ENCODE data around the gene CLK3. TPM values are rescaled to one million over a fixed set of nuclear protein-coding genes. Genes with fewer than 3 reads are reported as not detected.

Gene CLK3
- total and polyA plus RNA-seq, 2 donors (not counting 1 experiment from before 2014, with no cell fraction given), result 176 to 350 TPM

DNA sequence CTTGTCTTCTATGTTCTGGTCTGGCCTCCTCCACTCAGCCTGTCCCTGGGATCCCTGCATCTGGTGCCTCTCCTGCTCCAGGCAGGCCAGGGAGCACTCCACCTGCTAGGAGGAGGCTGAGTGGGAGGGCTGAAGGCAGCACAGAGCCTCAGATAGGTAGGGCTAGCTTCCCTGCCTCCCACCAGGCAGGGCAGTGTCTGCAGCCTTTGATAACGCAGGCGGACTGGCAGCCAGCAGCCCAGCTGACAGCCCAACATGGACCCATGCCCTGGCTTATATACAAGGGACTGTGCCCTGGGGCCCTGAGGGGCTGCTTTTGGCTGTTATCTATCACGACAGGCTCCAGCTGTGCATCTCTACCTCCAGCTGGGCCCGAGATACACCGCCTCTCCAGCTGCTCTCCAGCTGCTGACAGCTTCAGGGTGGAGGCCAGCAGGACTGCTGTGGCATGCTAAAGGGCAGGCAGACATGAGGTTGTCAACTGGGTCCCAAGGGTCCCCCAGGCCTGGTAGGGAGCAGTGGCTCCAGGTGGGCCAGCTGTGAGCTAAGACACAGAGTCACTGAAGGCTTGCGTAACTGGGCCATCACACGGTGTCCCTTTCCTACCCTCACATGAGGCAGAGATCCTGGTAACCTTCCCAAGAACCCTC, 5.2 kb upstream of the CLK3 start:
- Histone ChIP-seq H3K27ac (ENCODE audit: low read length in 2 of 2) (no peak overlapping the region), H3K27me3 (replicated peaks in 1 of 4; ENCODE audit: control extremely low read depth in 1 of 4, control insufficient read depth in 3 of 4, insufficient read depth in 4 of 4, low read length in 3 of 4) (no peaks in the 10 kb centered on the region), H3K4me3 (ENCODE audit: control extremely low read depth in 1 of 5, extremely low read depth in 1 of 5, insufficient read depth in 1 of 5, low read depth in 2 of 5, low read length in 4 of 5) (no peak overlapping the region), H3K79me2 (ENCODE audit: control insufficient read depth, insufficient read depth, low read length) (peaks cover 5% of the 10 kb centered on the region), H3K36me3 (replicated peaks in 1 of 2; ENCODE audit: control extremely low read depth in 1 of 2, control insufficient read depth in 1 of 2, extremely low read depth in 1 of 2, insufficient read depth in 2 of 2, low read length in 1 of 2) (no peaks in the 10 kb centered on the region), H3K4me2 (replicated peaks; ENCODE audit: low read depth, low read length, poor library complexity, severe bottlenecking) (no peak overlapping the region), H3K9me3 (ENCODE audit: control extremely low read depth in 1 of 3, control insufficient read depth in 2 of 3, insufficient read depth in 1 of 3, low read length in 2 of 3) (no peaks in the 10 kb centered on the region), H3K9ac (ENCODE audit: low read length) (no peak overlapping the region), H2AFZ (ENCODE audit: insufficient read depth, low read depth, low read length, poor library complexity, severe bottlenecking) (no peak overlapping the region), H3K4me1 (ENCODE audit: control insufficient read depth in 2 of 2, insufficient read depth in 2 of 2, low read length in 2 of 2) (peaks cover 4 to 12% of the 10 kb centered on the region in 2 donors), H4K20me1 (ENCODE audit: control insufficient read depth, insufficient read depth, low read length, poor library complexity, severe bottlenecking) (no peaks in the 10 kb centered on the region)
- ATAC-seq (ENCODE audit: low read depth) (no peak), DNase-seq (no peak)
- 88% methylated on average over 7 of the region's 7 CpGs for WGBS (ENCODE audit: insufficient coverage)
- intact Hi-C loops (cut with micrococcal nuclease), result no loop called here
- H3K27ac Mint-ChIP-seq, result no peak overlapping the region
- CTCF ChIA-PET, result interaction anchor here (17.8 kb wide), 1 partner anchor 23 kb away, joined by 371 read pairs; no protein-coding TSS in a partner anchor
- no peaks in the 10 kb centered on the region for H3K27me3 Mint-ChIP-seq
- no peak for TF ChIP-seq EZH2 (IDR thresholded peaks at IDR 0.05; ENCODE audit: borderline replicate concordance, insufficient read depth, low read depth, low read length, poor library complexity, severe bottlenecking)
- TF ChIP-seq, protein P1, sequence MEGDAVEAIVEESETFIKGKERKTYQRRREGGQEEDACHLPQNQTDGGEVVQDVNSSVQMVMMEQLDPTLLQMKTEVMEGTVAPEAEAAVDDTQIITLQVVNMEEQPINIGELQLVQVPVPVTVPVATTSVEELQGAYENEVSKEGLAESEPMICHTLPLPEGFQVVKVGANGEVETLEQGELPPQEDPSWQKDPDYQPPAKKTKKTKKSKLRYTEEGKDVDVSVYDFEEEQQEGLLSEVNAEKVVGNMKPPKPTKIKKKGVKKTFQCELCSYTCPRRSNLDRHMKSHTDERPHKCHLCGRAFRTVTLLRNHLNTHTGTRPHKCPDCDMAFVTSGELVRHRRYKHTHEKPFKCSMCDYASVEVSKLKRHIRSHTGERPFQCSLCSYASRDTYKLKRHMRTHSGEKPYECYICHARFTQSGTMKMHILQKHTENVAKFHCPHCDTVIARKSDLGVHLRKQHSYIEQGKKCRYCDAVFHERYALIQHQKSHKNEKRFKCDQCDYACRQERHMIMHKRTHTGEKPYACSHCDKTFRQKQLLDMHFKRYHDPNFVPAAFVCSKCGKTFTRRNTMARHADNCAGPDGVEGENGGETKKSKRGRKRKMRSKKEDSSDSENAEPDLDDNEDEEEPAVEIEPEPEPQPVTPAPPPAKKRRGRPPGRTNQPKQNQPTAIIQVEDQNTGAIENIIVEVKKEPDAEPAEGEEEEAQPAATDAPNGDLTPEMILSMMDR (IDR thresholded peaks at IDR 0.05), result no peak
- peaks cover 8% of the 10 kb centered on the region for H3K4me1 Mint-ChIP-seq
- H3K4me3 Mint-ChIP-seq, result no peak overlapping the region
- POLR2A ChIA-PET, result no interaction called here
- no peaks in the 10 kb centered on the region for H3K9me3 Mint-ChIP-seq (ENCODE audit: insufficient read depth)

DNA sequence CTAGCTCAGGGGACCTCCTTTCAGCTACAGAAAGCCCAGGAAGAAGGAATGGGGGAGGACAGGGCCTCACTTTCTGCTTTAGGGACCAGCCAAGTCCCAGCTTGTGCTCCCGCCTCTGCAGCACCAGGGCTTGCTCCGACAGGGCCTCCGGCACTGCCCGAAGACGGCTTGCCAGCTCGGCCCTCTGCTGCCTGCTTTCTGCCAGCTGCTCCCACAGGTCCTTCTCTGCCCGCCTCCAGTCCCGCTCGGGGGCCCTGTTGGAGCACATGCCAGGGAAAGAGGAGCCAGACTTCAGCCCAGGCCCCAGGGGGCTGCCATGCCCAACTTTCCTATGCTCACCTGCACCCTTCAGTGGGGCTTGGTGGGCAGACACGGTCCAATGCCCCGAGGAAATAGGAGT, 4.3 kb upstream of the CLK3 start:
- POLR2A ChIA-PET, result interaction anchor here (1.1 to 1.8 kb wide), 2 partner anchors 65 to 70 kb away, joined by 4 read pairs; partner anchors contain the start of gene ARID3B
- 93% methylated on average over 11 of the region's 11 CpGs for WGBS (ENCODE audit: insufficient coverage)
- H4K20me1 ChIP-seq (ENCODE audit: control insufficient read depth, insufficient read depth, low read length, poor library complexity, severe bottlenecking), result peaks cover 6% of the 10 kb centered on the region

More for the DNA sequence above, 4.3 kb upstream of the CLK3 start:
- peaks cover 4 to 16% of the 10 kb centered on the region in 2 donors for H3K4me1 ChIP-seq (ENCODE audit: control insufficient read depth in 2 of 2, insufficient read depth in 2 of 2, low read length in 2 of 2)
- no peak overlapping the region for H2AFZ ChIP-seq (ENCODE audit: insufficient read depth, low read depth, low read length, poor library complexity, severe bottlenecking)
- H3K27ac ChIP-seq (ENCODE audit: low read length in 2 of 2), result no peak overlapping the region
- no peaks in the 10 kb centered on the region for H3K36me3 ChIP-seq (replicated peaks in 1 of 2; ENCODE audit: control extremely low read depth in 1 of 2, control insufficient read depth in 1 of 2, extremely low read depth in 1 of 2, insufficient read depth in 2 of 2, low read length in 1 of 2)
- CTCF ChIA-PET, result interaction anchor here (17.8 kb wide), 1 partner anchor 22 kb away, joined by 371 read pairs; no protein-coding TSS in a partner anchor
- Mint-ChIP-seq H3K27me3 (no peaks in the 10 kb centered on the region), H3K4me1 (peaks cover 10% of the 10 kb centered on the region), H3K27ac (no peak overlapping the region), H3K4me3 (no peak overlapping the region), H3K9me3 (ENCODE audit: insufficient read depth) (no peaks in the 10 kb centered on the region)
- H3K79me2 ChIP-seq (ENCODE audit: control insufficient read depth, insufficient read depth, low read length), result peaks cover 14% of the 10 kb centered on the region
- no peak for ATAC-seq (ENCODE audit: low read depth)
- H3K4me2 ChIP-seq (replicated peaks; ENCODE audit: low read depth, low read length, poor library complexity, severe bottlenecking), result no peak overlapping the region
- no peaks in the 10 kb centered on the region for H3K27me3 ChIP-seq (replicated peaks in 1 of 4; ENCODE audit: control extremely low read depth in 1 of 4, control insufficient read depth in 3 of 4, insufficient read depth in 4 of 4, low read length in 3 of 4)
- no peak for DNase-seq
- no peak overlapping the region for H3K9ac ChIP-seq (ENCODE audit: low read length)
- intact Hi-C loops (cut with micrococcal nuclease), result no loop called here
- H3K4me3 ChIP-seq (ENCODE audit: control extremely low read depth in 1 of 5, extremely low read depth in 1 of 5, insufficient read depth in 1 of 5, low read depth in 2 of 5, low read length in 4 of 5), result no peak overlapping the region
- TF ChIP-seq, protein P1 (IDR thresholded peaks at IDR 0.05), result no peak
- no peak for TF ChIP-seq EZH2 (IDR thresholded peaks at IDR 0.05; ENCODE audit: borderline replicate concordance, insufficient read depth, low read depth, low read length, poor library complexity, severe bottlenecking)
- no peaks in the 10 kb centered on the region for H3K9me3 ChIP-seq (ENCODE audit: control extremely low read depth in 1 of 3, control insufficient read depth in 2 of 3, insufficient read depth in 1 of 3, low read length in 2 of 3)
